ENCODE data around the gene TRAF1. TPM values are rescaled to one million over a fixed set of nuclear protein-coding genes. Genes with fewer than 3 reads are reported as not detected.

Gene TRAF1, protein sequence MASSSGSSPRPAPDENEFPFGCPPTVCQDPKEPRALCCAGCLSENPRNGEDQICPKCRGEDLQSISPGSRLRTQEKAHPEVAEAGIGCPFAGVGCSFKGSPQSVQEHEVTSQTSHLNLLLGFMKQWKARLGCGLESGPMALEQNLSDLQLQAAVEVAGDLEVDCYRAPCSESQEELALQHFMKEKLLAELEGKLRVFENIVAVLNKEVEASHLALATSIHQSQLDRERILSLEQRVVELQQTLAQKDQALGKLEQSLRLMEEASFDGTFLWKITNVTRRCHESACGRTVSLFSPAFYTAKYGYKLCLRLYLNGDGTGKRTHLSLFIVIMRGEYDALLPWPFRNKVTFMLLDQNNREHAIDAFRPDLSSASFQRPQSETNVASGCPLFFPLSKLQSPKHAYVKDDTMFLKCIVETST
- total RNA-seq (2021; ENCODE audit: unreplicated experiment), result 4.7 TPM
- polyA plus RNA-seq (2012; ENCODE audit: insufficient read length), result 3.7 TPM
- percentile 47 among the genes with signal in this experiment for Bru-seq, nascent RNA
- BruChase-seq, experiment 1, labeled RNA remaining after a 2-hour chase, result percentile 50 among the genes with signal in this experiment
- BruChase-seq, experiment 2, labeled RNA remaining after a 6-hour chase, result percentile 52 among the genes with signal in this experiment
- long read RNA-seq, full-length matches to known transcripts, result 4 of 8 reads
- long read RNA-seq, partial matches to known transcripts, result 3 of 8 reads
- long read RNA-seq, other reads (novel, unspliced or antisense), result 1 of 8 reads

DNA sequence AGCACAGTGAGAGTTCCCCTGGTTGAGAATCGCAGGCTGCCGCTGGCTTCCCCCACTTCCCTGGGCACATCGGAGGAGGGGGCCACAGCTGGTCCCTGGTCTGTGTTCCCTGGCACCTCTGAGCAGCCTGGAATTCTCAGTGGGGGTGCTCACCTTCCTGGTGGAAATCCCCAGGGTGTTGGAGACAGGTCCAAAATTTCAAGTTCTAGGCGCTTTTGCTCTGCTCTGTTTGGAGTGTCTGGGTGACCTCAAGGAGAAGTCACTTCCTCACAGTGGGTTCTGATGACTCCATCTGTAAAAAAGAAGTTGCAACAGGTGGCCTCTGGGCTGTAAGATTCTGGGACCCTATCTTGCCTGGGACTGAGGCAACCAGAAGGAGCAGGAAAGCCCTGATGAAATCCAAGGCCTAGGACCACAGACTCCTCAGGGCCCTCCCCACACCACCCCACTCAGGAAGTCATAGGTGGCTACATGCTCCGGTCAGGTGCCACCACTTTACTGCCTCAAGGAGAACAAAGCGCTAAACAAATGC, at the start of gene TRAF1:
Gene TRAF1, minus strand, starts transcription at position 400 of the 532 bp plus-strand sequence. CDS start 721 bp downstream, outside the sequence.
- no peaks in the 10 kb centered on the region for H3K27me3 ChIP-seq (ENCODE audit: control insufficient read depth, insufficient read depth, low read length)
- TF ChIP-seq, protein P1, sequence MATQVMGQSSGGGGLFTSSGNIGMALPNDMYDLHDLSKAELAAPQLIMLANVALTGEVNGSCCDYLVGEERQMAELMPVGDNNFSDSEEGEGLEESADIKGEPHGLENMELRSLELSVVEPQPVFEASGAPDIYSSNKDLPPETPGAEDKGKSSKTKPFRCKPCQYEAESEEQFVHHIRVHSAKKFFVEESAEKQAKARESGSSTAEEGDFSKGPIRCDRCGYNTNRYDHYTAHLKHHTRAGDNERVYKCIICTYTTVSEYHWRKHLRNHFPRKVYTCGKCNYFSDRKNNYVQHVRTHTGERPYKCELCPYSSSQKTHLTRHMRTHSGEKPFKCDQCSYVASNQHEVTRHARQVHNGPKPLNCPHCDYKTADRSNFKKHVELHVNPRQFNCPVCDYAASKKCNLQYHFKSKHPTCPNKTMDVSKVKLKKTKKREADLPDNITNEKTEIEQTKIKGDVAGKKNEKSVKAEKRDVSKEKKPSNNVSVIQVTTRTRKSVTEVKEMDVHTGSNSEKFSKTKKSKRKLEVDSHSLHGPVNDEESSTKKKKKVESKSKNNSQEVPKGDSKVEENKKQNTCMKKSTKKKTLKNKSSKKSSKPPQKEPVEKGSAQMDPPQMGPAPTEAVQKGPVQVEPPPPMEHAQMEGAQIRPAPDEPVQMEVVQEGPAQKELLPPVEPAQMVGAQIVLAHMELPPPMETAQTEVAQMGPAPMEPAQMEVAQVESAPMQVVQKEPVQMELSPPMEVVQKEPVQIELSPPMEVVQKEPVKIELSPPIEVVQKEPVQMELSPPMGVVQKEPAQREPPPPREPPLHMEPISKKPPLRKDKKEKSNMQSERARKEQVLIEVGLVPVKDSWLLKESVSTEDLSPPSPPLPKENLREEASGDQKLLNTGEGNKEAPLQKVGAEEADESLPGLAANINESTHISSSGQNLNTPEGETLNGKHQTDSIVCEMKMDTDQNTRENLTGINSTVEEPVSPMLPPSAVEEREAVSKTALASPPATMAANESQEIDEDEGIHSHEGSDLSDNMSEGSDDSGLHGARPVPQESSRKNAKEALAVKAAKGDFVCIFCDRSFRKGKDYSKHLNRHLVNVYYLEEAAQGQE (IDR thresholded peaks at IDR 0.05; ENCODE audit: insufficient read depth in 1 of 2, low read depth in 2 of 2, low read length in 1 of 2), result no peak
- TF ChIP-seq SIN3A (IDR thresholded peaks at IDR 0.05; ENCODE audit: borderline replicate concordance, insufficient read depth, low read depth, low read length) (no peak), TCF7L2 (IDR thresholded peaks at IDR 0.05; ENCODE audit: low read depth, low read length) (no peak), POLR2AphosphoS5 (IDR thresholded peaks at IDR 0.05; ENCODE audit: low read depth, low read length) (no peak)
- TF ChIP-seq, protein P2, sequence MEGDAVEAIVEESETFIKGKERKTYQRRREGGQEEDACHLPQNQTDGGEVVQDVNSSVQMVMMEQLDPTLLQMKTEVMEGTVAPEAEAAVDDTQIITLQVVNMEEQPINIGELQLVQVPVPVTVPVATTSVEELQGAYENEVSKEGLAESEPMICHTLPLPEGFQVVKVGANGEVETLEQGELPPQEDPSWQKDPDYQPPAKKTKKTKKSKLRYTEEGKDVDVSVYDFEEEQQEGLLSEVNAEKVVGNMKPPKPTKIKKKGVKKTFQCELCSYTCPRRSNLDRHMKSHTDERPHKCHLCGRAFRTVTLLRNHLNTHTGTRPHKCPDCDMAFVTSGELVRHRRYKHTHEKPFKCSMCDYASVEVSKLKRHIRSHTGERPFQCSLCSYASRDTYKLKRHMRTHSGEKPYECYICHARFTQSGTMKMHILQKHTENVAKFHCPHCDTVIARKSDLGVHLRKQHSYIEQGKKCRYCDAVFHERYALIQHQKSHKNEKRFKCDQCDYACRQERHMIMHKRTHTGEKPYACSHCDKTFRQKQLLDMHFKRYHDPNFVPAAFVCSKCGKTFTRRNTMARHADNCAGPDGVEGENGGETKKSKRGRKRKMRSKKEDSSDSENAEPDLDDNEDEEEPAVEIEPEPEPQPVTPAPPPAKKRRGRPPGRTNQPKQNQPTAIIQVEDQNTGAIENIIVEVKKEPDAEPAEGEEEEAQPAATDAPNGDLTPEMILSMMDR (IDR thresholded peaks at IDR 0.05), result no peak
- in situ Hi-C loops (cut with HindIII; ENCODE audit: low pct_unique_long_range_greater_than_20kb, low sequenced_read_pairs), result no loop called here
- intact Hi-C loops (cut with micrococcal nuclease; ENCODE audit: unreplicated experiment), result loop anchor here (5.0 kb wide), 1 partner anchor 49 kb away; the partner anchor contains the start of gene PHF19
- DNase-seq (ENCODE audit: low read depth, low spot score), result no peak
- H3K4me3 ChIP-seq (ENCODE audit: low read depth in 2 of 2, low read length in 2 of 2), result 0 out of 4 replicates have a peak within 1 kb of the TSS, but pooled peaks of 1 of the 2 experiments have one; percentile 1
- no peaks in the 10 kb centered on the region for H3K9me3 ChIP-seq (ENCODE audit: control insufficient read depth, insufficient read depth, low read depth, low read length)
- no TSS peak for BruUV-seq (replicated peaks)
- peaks cover 11% of the 10 kb centered on the region; the same call in 1 of the 2 replicates for H3K4me1 ChIP-seq (ENCODE audit: control insufficient read depth, insufficient read depth, low read length)
- peak; percentile 9; the same call in 1 of the 2 replicates for ATAC-seq
- H3K36me3 ChIP-seq (ENCODE audit: control insufficient read depth, insufficient read depth, low read length), result no peaks in the 10 kb centered on the region
- H3K27ac ChIP-seq (ENCODE audit: low read length), result no peak within 1 kb of the TSS; the same call in 1 of the 2 replicates
- ChIA-PET POLR2A (no interaction called here), CTCF (no interaction called here)

DNA sequence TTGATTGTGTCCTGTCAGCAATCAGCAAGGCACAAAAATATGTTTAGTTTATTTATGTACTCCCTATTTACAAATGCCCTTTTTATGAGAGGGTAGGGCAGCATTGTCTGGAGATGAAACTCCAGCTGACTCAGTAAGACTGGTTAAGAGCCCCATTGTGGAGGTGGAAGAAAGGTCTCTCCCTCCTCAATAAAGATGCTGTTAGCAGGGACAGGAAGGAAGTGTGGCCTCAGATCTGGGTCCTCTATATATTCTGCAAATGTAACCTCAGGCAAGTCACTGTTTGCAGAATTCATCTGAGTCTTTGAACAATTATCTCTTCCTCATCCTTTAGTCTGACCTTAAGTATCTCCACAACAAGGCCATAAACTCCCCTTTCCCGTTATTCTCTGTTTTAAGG, 48.3 kb upstream of the TRAF1 start:
- POLR2A ChIA-PET, result no interaction called here

More for the DNA sequence above, 48.3 kb upstream of the TRAF1 start:
- no peaks in the 10 kb centered on the region for H3K27me3 ChIP-seq (ENCODE audit: control insufficient read depth, insufficient read depth, low read length)
- no peak for ATAC-seq
- in situ Hi-C loops (cut with HindIII; ENCODE audit: low pct_unique_long_range_greater_than_20kb, low sequenced_read_pairs) (no loop called here), intact Hi-C loops (cut with micrococcal nuclease; ENCODE audit: unreplicated experiment) (no loop called here)
- H3K4me3 ChIP-seq (ENCODE audit: low read depth in 2 of 2, low read length in 2 of 2), result no peak overlapping the region
- H3K36me3 ChIP-seq (ENCODE audit: control insufficient read depth, insufficient read depth, low read length), result no peaks in the 10 kb centered on the region
- CTCF ChIA-PET, result no interaction called here
- no peak for DNase-seq (ENCODE audit: low read depth, low spot score)
- TF ChIP-seq, protein P1 (IDR thresholded peaks at IDR 0.05; ENCODE audit: insufficient read depth in 1 of 2, low read depth in 2 of 2, low read length in 1 of 2), result no peak
- TF ChIP-seq, protein P2 (IDR thresholded peaks at IDR 0.05), result no peak
- TF ChIP-seq TCF7L2 (IDR thresholded peaks at IDR 0.05; ENCODE audit: low read depth, low read length) (no peak), SIN3A (IDR thresholded peaks at IDR 0.05; ENCODE audit: borderline replicate concordance, insufficient read depth, low read depth, low read length) (no peak)
- no peaks in the 10 kb centered on the region for H3K9me3 ChIP-seq (ENCODE audit: control insufficient read depth, insufficient read depth, low read depth, low read length)
- H3K27ac ChIP-seq (ENCODE audit: low read length), result no peak overlapping the region
- H3K4me1 ChIP-seq (ENCODE audit: control insufficient read depth, insufficient read depth, low read length), result no peaks in the 10 kb centered on the region
- BruUV-seq (replicated peaks), result no TSS peak

Measured in Panc1 (cell line).